ENCODE measurements around the gene ORC1. TPM values are rescaled to one million over a fixed set of nuclear protein-coding genes. Genes with fewer than 3 reads are reported as not detected.

ORC1 gene
- total RNA-seq, 2 donors from 2014 or later: 2.2 to 3.3 TPM

DNA sequence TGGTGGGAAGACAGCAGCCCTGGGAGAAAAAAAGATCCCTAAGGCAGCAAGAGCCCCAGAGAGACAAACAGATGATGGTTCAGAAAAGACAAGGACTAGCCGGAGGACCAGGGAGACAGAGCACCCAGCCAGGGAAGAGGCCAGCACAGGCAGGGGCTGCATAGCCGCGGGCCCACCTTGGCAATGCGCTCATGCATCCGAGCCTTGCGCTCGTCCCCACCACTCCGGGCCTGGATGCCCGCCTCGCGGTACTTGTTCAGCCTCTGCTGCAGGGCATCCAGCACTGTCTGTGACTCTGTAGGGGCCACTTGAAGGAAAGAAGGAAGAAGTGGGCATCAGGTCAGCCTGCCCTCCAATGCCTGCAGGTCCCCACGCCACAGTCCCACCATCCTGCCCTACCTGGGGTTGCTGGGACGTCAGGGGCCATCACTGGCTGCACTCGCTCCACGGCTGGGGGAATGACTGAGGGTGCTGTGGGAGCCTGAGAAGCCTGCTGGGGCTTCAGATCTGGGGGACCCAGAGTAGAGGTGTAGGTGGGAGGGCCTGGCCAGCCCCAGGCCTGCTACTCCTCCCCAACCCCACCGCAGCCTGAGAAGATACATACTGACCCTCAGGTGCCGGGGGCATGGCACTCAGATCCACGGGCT, 45.2 kb downstream of the ORC1 start:
- no peak for DNase-seq (ENCODE audit: low spot score)
- intact Hi-C loops (cut with DNase I): no loop called here
- 95% methylated on average over 18 of the region's 18 CpGs for WGBS

DNA sequence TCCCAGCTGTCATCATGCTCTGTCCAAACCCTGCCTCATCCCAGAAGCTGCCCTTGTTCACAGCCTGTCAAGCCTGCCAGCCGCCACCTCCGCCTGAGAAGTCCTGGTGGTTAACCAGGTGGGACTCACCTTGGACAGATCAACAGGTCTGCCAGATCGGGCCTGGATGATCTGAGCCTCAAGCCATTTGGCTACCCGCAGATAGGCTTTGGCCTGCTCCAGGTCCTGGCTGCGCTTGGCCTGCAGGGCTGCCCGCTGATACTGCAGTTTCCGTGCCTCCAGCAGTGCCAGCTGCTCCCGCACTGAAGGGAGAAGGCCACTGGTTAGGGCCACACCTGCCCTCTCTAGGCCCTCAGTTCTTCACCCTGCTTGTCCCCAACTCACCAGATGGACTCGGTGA, 46.8 kb downstream of the ORC1 start:
- Histone ChIP-seq H3K27ac (no peak overlapping the region), H3K36me3 (peaks cover 48 to 53% of the 10 kb centered on the region in 2 donors), H3K9me3 (no peaks in the 10 kb centered on the region), H3K27me3 (replicated peaks; ENCODE audit: insufficient read depth) (no peaks in the 10 kb centered on the region), H3K4me3 (no peak overlapping the region), H3K4me1 (replicated peaks) (no peaks in the 10 kb centered on the region)
- 98% methylated on average over 9 of the region's 9 CpGs for WGBS
- no peak for TF ChIP-seq POLR2A (IDR thresholded peaks at IDR 0.05)
- TF ChIP-seq, protein P1, sequence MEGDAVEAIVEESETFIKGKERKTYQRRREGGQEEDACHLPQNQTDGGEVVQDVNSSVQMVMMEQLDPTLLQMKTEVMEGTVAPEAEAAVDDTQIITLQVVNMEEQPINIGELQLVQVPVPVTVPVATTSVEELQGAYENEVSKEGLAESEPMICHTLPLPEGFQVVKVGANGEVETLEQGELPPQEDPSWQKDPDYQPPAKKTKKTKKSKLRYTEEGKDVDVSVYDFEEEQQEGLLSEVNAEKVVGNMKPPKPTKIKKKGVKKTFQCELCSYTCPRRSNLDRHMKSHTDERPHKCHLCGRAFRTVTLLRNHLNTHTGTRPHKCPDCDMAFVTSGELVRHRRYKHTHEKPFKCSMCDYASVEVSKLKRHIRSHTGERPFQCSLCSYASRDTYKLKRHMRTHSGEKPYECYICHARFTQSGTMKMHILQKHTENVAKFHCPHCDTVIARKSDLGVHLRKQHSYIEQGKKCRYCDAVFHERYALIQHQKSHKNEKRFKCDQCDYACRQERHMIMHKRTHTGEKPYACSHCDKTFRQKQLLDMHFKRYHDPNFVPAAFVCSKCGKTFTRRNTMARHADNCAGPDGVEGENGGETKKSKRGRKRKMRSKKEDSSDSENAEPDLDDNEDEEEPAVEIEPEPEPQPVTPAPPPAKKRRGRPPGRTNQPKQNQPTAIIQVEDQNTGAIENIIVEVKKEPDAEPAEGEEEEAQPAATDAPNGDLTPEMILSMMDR (IDR thresholded peaks at IDR 0.05): no peak
- TF ChIP-seq POLR2AphosphoS5 (IDR thresholded peaks at IDR 0.05): no peak
- no peak for DNase-seq (ENCODE audit: low spot score)
- intact Hi-C loops (cut with DNase I): no loop called here

More for the DNA sequence above, 45.2 kb downstream of the ORC1 start:
- Histone ChIP-seq H3K4me3 (no peak overlapping the region), H3K36me3 (peaks cover 39 to 45% of the 10 kb centered on the region in 2 donors), H3K27ac (no peak overlapping the region), H3K4me1 (replicated peaks) (no peaks in the 10 kb centered on the region), H3K27me3 (replicated peaks; ENCODE audit: insufficient read depth) (no peaks in the 10 kb centered on the region), H3K9me3 (no peaks in the 10 kb centered on the region)
- TF ChIP-seq POLR2A (IDR thresholded peaks at IDR 0.05): no peak
- TF ChIP-seq, protein P1 (IDR thresholded peaks at IDR 0.05): no peak
- no peak for TF ChIP-seq POLR2AphosphoS5 (IDR thresholded peaks at IDR 0.05)

DNA sequence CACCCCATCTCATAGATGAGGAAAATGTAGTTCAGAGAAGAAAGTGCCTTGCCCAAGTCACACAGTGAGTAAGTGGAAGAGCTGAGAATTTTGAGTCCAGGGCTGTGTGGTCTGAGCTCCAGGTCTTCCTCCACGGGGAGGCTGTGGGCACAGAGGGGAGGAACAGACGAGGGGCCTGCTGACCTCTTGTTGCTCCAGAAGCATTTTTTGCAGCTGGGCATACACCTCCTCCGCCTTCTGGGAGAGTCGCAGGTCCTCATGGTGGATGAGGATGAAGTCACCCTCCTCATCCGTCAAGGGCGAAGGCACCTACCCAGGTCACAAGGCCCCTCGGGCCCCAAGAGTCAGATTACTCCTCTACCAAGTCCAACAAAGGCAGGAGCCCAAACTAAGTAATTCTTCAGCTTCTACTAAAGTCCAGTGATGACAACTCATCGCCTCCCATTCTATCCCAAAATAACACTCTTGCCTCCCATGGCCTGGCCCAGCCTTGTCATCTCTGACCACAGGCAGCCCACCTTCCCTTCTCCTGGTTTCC, 47.3 kb downstream of the ORC1 start:
- Histone ChIP-seq H3K27ac (no peak overlapping the region), H3K36me3 (peaks cover 48 to 53% of the 10 kb centered on the region in 2 donors), H3K4me3 (no peak overlapping the region), H3K27me3 (replicated peaks; ENCODE audit: insufficient read depth) (no peaks in the 10 kb centered on the region), H3K4me1 (replicated peaks) (no peaks in the 10 kb centered on the region), H3K9me3 (no peaks in the 10 kb centered on the region)
- DNase-seq (ENCODE audit: low spot score): no peak
- 90% methylated on average over 8 of the region's 8 CpGs for WGBS
- TF ChIP-seq, protein P1 (IDR thresholded peaks at IDR 0.05): no peak
- TF ChIP-seq POLR2A (IDR thresholded peaks at IDR 0.05) (no peak), POLR2AphosphoS5 (IDR thresholded peaks at IDR 0.05) (no peak)
- intact Hi-C loops (cut with DNase I): no loop called here

DNA sequence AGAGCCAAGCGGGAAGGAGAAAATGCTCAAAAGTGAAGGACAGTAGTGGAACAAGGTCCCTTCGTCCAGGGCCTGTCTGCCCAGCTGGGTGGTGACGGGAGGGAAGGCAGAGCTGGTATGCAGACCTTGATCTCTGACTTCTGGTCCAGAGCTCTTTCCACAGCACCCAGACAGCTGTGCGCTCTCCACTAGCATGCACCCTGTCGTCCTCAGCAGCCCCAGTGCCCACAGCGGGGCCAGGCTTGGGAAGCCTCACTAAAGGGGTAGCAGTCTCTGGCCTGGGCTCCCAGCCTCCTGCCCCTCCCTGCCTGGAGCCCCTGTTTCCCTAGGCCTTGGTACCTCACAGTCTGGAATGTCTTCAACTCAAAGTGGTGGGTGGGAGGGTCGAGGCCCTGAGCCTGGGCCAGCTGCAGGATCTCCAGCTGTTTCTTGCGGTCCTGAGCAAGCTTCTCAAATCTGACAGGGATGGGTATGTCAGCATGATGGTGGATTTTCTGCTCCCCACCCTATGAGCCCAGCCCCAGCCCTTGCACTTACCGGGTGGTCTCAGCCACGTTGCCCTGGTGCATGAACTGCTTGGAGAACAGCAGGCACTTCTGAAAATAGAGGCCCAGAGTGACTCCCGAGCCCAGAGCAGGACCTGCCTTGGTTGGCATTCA, 48.2 kb downstream of the ORC1 start:
- intact Hi-C loops (cut with DNase I): no loop called here
- Histone ChIP-seq H3K27ac (no peak overlapping the region), H3K27me3 (replicated peaks; ENCODE audit: insufficient read depth) (no peaks in the 10 kb centered on the region), H3K36me3 (peaks cover 48 to 53% of the 10 kb centered on the region in 2 donors), H3K4me3 (no peak overlapping the region), H3K4me1 (replicated peaks) (no peaks in the 10 kb centered on the region), H3K9me3 (no peaks in the 10 kb centered on the region)
- no peak for DNase-seq (ENCODE audit: low spot score)
- TF ChIP-seq POLR2A (IDR thresholded peaks at IDR 0.05) (no peak), POLR2AphosphoS5 (IDR thresholded peaks at IDR 0.05) (no peak)
- TF ChIP-seq, protein P1 (IDR thresholded peaks at IDR 0.05): no peak
- WGBS: 90% methylated on average over 11 of the region's 11 CpGs
